G401.6 (cell line): ENCODE results near the gene GRK1.
A peak's percentile ranks its signal among the peaks of the same experiment; 100 is the strongest.
"Not testable (repeated sequence)": the region's sequence is repeated elsewhere in the genome, so short reads cannot be mapped to it uniquely, and the experiment has no call there.

ENCODE experiments used
- FAIRE-seq: peaks from 2 replicates; lab custom pipeline; 2012; peaks lifted over from hg19 to GRCh38; lab: Jason Lieb, UNC

Gene GRK1

GRCh38 chr13:113666951-113667701 is at the start of gene GRK1:
TSS of gene GRK1 (plus strand) at chr13:113667219. CDS start at chr13:113667387, 168 bp downstream.
- FAIRE-seq: no peak

GRCh38 chr13:113617961-113618360 is 49.1 kb upstream of the GRK1 start:
- FAIRE-seq: no peak

GRCh38 chr13:113618455-113618854 is 48.6 kb upstream of the GRK1 start:
- no peak for FAIRE-seq

GRCh38 chr13:113620036-113620796 is 46.8 kb upstream of the GRK1 start:
- FAIRE-seq: peak; percentile 30

- FAIRE-seq: no peak
Measured at GRCh38 chr13:113621046-113621445, 46.0 kb upstream of the GRK1 start.

GRCh38 chr13:113621498-113621897 is 45.5 kb upstream of the GRK1 start:
- not testable (repeated sequence) for FAIRE-seq

GRCh38 chr13:113621986-113622550 is 45.0 kb upstream of the GRK1 start:
- FAIRE-seq: not testable (repeated sequence)

- no peak for FAIRE-seq
Measured at GRCh38 chr13:113622791-113623490, 44.1 kb upstream of the GRK1 start.

- no peak for FAIRE-seq
Measured at GRCh38 chr13:113623491-113624234, 43.4 kb upstream of the GRK1 start.

- no peak for FAIRE-seq
Measured at GRCh38 chr13:113624235-113624587, 42.8 kb upstream of the GRK1 start.

- FAIRE-seq: not testable (repeated sequence)
Measured at GRCh38 chr13:113624640-113625304, 42.2 kb upstream of the GRK1 start.

GRCh38 chr13:113625965-113626721 is 40.9 kb upstream of the GRK1 start:
- no peak for FAIRE-seq

GRCh38 chr13:113627136-113627535 is 39.9 kb upstream of the GRK1 start:
- FAIRE-seq: no peak

- no peak for FAIRE-seq
Measured at GRCh38 chr13:113628291-113629270, 38.4 kb upstream of the GRK1 start.

- no peak for FAIRE-seq
Measured at GRCh38 chr13:113629866-113630265, 37.2 kb upstream of the GRK1 start.

- no peak for FAIRE-seq
Measured at GRCh38 chr13:113630296-113630695, 36.7 kb upstream of the GRK1 start.

GRCh38 chr13:113630804-113631203 is 36.2 kb upstream of the GRK1 start:
- FAIRE-seq: no peak

- FAIRE-seq: no peak
Measured at GRCh38 chr13:113631341-113632095, 35.5 kb upstream of the GRK1 start.
